OCI-LY1 (cell line): Measurements from ENCODE around the gene LSAMP.

Experiments
- CTCF ChIP-seq: fragments of 200-600 bp; sonication (generic), shearing (Covaris generic); IDR thresholded peaks from 2 replicates; pipeline ENCODE4 v1.5.1; 2017; ENCODE audit warnings: mild to moderate bottlenecking, antibody characterized with exemption, low read length, moderate library complexity, mixed read lengths
- EZH2 ChIP-seq: fragments of 200-600 bp; sonication (generic), shearing (Covaris generic); IDR thresholded peaks from 2 replicates; pipeline ENCODE4 v1.8.0; 2017; ENCODE audit warnings: borderline replicate concordance, mixed run types, mild to moderate bottlenecking, antibody characterized with exemption, low read length, moderate library complexity, mixed read lengths

- TF ChIP-seq CTCF (no peak), EZH2 (no peak)
These were observed 53.0 kb downstream of the LSAMP start for GRCh38 chr3:116392291-116392690.
